ENCODE measurements around the gene HPSE. TPM values are rescaled to one million over a fixed set of nuclear protein-coding genes. Genes with fewer than 3 reads are reported as not detected.

HPSE gene
- total RNA-seq, 2 donors from 2014 or later = 1.4 to 6.1 TPM

DNA sequence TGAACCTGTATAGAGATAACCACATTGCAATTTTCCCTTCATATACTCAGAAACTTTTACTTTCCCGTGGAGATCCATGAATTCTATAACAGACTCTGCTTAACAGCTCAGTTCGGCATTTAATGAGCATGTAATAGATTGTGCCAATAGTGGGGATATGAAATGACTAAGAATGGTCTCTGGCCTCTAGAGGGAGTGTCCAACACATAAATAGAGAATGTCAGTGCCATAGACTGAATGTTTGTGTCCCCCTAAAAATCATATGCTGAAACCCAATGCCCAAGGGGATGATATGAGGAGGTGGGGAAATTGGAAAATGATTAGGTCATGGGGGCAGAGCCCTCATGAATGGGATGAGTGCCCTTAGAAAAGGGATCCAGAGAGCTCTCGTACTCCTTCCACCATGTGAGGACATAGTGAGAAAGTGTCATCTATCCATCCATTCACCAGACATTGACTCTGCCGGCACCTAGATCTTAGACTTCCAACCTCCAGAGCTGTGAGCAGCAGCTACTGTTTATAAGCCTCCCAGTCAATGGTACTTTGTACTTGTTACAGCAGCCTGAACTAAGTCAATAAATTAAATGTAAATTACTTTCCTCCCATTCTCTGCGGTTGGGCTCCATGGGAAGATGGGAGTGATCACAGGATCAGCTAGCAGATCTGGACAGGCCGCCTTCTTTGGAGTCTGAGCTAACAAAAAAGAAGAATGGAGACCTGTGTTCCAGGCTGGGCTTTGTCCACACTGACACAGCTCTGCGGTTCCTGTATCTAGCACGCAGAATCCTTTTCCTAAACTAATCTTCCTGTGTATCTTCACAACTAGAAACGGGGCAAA is 28.1 kb upstream of the HPSE start:
- H3K4me1 ChIP-seq (ENCODE audit: control insufficient read depth in 1 of 2, low read depth in 2 of 2) = peaks cover 4 to 6% of the 10 kb centered on the region in 2 donors
- no peaks in the 10 kb centered on the region for H3K36me3 ChIP-seq
- H3K4me3 ChIP-seq = no peak overlapping the region
- no peaks in the 10 kb centered on the region for H3K9me3 ChIP-seq
- H3K27ac ChIP-seq = no peak overlapping the region
- peak; percentile 13 for TF ChIP-seq CTCF (IDR thresholded peaks at IDR 0.05)
- ATAC-seq (ENCODE audit: insufficient number of reproducible peaks, low FRiP score, low read depth) (no peak), DNase-seq (ENCODE audit: low spot score) (no peak)
- H3K27me3 ChIP-seq (replicated peaks; ENCODE audit: insufficient read depth) = no peaks in the 10 kb centered on the region

GRCh38 chr4:83361416-83362103 is 26.9 kb upstream of the HPSE start:
- no peak overlapping the region for H3K4me3 ChIP-seq
- no peak overlapping the region for H3K27ac ChIP-seq
- DNase-seq (ENCODE audit: low spot score) (no peak), ATAC-seq (ENCODE audit: insufficient number of reproducible peaks, low FRiP score, low read depth) (no peak)
- no peaks in the 10 kb centered on the region for H3K36me3 ChIP-seq
- peaks cover 8 to 17% of the 10 kb centered on the region in 2 donors for H3K4me1 ChIP-seq (ENCODE audit: control insufficient read depth in 1 of 2, low read depth in 2 of 2)
- no peak for TF ChIP-seq CTCF (IDR thresholded peaks at IDR 0.05)
- H3K27me3 ChIP-seq (replicated peaks; ENCODE audit: insufficient read depth) = no peaks in the 10 kb centered on the region
- no peaks in the 10 kb centered on the region for H3K9me3 ChIP-seq

GRCh38 chr4:83360018-83360417 is 25.4 kb upstream of the HPSE start:
- ATAC-seq (ENCODE audit: insufficient number of reproducible peaks, low FRiP score, low read depth) = no peak
- no peak overlapping the region for H3K4me3 ChIP-seq
- no peaks in the 10 kb centered on the region for H3K9me3 ChIP-seq
- no peak for TF ChIP-seq CTCF (IDR thresholded peaks at IDR 0.05)
- H3K4me1 ChIP-seq (ENCODE audit: control insufficient read depth in 1 of 2, low read depth in 2 of 2) = peaks cover 10 to 24% of the 10 kb centered on the region in 2 donors
- H3K27me3 ChIP-seq (replicated peaks; ENCODE audit: insufficient read depth) = no peaks in the 10 kb centered on the region
- H3K27ac ChIP-seq = no peak overlapping the region
- no peak for DNase-seq (ENCODE audit: low spot score)
- H3K36me3 ChIP-seq = no peaks in the 10 kb centered on the region

GRCh38 chr4:83358410-83358809 is 23.8 kb upstream of the HPSE start:
- Histone ChIP-seq H3K27me3 (replicated peaks; ENCODE audit: insufficient read depth) (no peaks in the 10 kb centered on the region), H3K27ac (peak overlapping the region in 1 of 2 donors; percentile 10), H3K9me3 (no peaks in the 10 kb centered on the region), H3K4me1 (ENCODE audit: control insufficient read depth in 1 of 2, low read depth in 2 of 2) (peaks cover 10 to 24% of the 10 kb centered on the region in 2 donors), H3K36me3 (no peaks in the 10 kb centered on the region), H3K4me3 (no peak overlapping the region)
- TF ChIP-seq CTCF (IDR thresholded peaks at IDR 0.05) = no peak
- DNase-seq (ENCODE audit: low spot score) (no peak), ATAC-seq (ENCODE audit: insufficient number of reproducible peaks, low FRiP score, low read depth) (no peak)

DNA sequence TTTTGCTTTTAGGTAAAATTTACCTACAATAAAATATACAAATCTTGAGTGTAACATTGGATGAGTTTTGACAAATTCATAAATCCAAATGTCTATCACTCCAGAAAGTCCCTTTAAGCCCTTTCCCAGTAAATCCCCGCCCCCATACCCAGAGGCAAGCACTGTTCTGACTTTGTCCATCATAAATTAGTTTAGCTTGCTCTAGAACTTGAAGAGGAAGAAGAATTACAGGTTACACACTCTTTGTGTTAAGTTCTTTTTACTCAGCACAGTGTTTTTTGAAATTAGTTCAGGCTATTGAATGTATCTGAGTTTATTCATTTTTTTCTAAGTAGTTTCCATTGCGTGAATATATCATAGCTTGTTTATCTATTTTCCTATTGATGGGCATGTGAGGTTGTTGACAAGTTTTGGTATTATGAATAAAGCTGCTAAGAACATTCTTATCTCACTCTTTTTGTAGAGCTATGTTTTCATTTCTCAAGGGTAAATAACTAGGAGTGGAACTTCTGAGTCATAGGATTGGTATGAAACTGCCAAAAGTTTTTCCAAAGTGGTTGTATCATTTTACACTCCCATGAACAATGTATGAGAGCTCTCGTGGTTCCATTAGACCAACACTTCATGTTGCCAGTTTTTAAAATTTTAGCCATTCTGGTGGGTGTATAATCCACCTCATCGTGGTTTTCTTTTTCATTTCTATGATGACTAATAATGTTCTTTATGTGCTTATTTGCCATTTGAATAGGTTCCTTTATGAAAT is 22.4 kb upstream of the HPSE start:
- DNase-seq (ENCODE audit: low spot score) (no peak), ATAC-seq (ENCODE audit: insufficient number of reproducible peaks, low FRiP score, low read depth) (peak; percentile 85)
- Histone ChIP-seq H3K27ac (peak overlapping the region; percentile 51 to 68), H3K4me1 (ENCODE audit: control insufficient read depth in 1 of 2, low read depth in 2 of 2) (peaks cover 10 to 24% of the 10 kb centered on the region in 2 donors), H3K4me3 (no peak overlapping the region), H3K9me3 (no peaks in the 10 kb centered on the region), H3K36me3 (no peaks in the 10 kb centered on the region), H3K27me3 (replicated peaks; ENCODE audit: insufficient read depth) (no peaks in the 10 kb centered on the region)
- TF ChIP-seq CTCF (IDR thresholded peaks at IDR 0.05) = no peak

Measured in thoracic aorta (tissue), 2 donors.